Endothelial cell of umbilical vein (primary cell): Measurements from ENCODE around the gene DIAPH2. TPM values are rescaled to one million over a fixed set of nuclear protein-coding genes. Genes with fewer than 3 reads are reported as not detected.

ENCODE experiments used
- BruUV-seq: library from RNA; stranded (reverse); fragments of 400-500 nt; replicated peaks from 2 replicates; lab custom pipeline; 2021; lab: Mats Ljungman, UMichigan
- CTCF ChIA-PET: fragments of 300-600, 350-600 bp; sonication (Branson Sonifier 250); formaldehyde crosslinking; loops from one replicate; lab custom pipeline; 2021; ENCODE audit warnings: antibody characterized with exemption, inconsistent platforms; lab: Charles Lee
- POLR2A ChIA-PET: fragments of 300-600, 350-600 bp; sonication (Branson Sonifier 250); formaldehyde crosslinking; loops from one replicate; lab custom pipeline; 2021; ENCODE audit warnings: antibody characterized with exemption, inconsistent platforms; lab: Charles Lee
- DNase-seq: peaks from one replicate; pipeline ENCODE4 v3.0.0-alpha.2; 2011; ENCODE audit warnings: low read depth, low spot score
- FAIRE-seq: peaks from 2 replicates; lab custom pipeline; 2011; peaks lifted over from hg19 to GRCh38; lab: Jason Lieb, UNC
- H2AFZ ChIP-seq: 2 replicates; pipeline ENCODE4 v1.6.0; 2012; ENCODE audit warnings: low read depth, low read length, control low read depth, inconsistent platforms
- H3K27ac ChIP-seq: 2 replicates; pipeline ENCODE4 v1.5.1; 2011; ENCODE audit warnings: low read depth, mild to moderate bottlenecking, control low read depth, low read length, moderate library complexity; ENCODE audit not compliant: insufficient read depth
- H3K27me3 ChIP-seq, 2 experiments: 2 replicates each; pipeline versions ENCODE4 v1.6.0 to v1.6.1; 2011; ENCODE audit warnings: low read length in 2 of 2, mixed read lengths in 1 of 2; ENCODE audit not compliant: control insufficient read depth in 2 of 2, insufficient read depth in 2 of 2
- H3K36me3 ChIP-seq, 2 experiments: 2 replicates in 1 of 2; 3 replicates in 1 of 2; pipeline ENCODE4 v1.5.1; 2011; ENCODE audit warnings: low read length in 2 of 2, mild to moderate bottlenecking in 1 of 2, moderate library complexity in 1 of 2; ENCODE audit not compliant: control insufficient read depth in 2 of 2, insufficient read depth in 2 of 2; ENCODE audit errors: extremely low read depth in 1 of 2
- H3K4me1 ChIP-seq: 3 replicates; pipeline ENCODE4 v1.5.1; 2011; ENCODE audit warnings: mild to moderate bottlenecking, low read length; ENCODE audit not compliant: control insufficient read depth, insufficient read depth; ENCODE audit errors: extremely low read depth
- H3K4me2 ChIP-seq: 2 replicates; pipeline ENCODE4 v1.6.1; 2011; ENCODE audit warnings: low read length, control low read depth, mixed read lengths; ENCODE audit not compliant: insufficient read depth
- H3K4me3 ChIP-seq, 3 experiments: fragments of 200-600 bp in 1 of 3; sonication (generic), shearing (Covaris generic) in 1 of 3; replicated peaks in 1 of 3; 2 replicates each; pipeline ENCODE4 v1.5.1; 2011 to 2016; ENCODE audit warnings: control low read depth in 3 of 3, low read length in 3 of 3, mild to moderate bottlenecking in 2 of 3, inconsistent platforms in 1 of 3, low read depth in 1 of 3, moderate library complexity in 1 of 3; ENCODE audit not compliant: insufficient read depth in 1 of 3
- H3K79me2 ChIP-seq: 2 replicates; pipeline ENCODE4 v1.6.0; 2012; ENCODE audit warnings: low read length, inconsistent platforms; ENCODE audit not compliant: control insufficient read depth, insufficient read depth
- H3K9ac ChIP-seq: replicated peaks from 2 replicates; pipeline ENCODE3; 2011; ENCODE audit warnings: low read length, control low read depth; ENCODE audit not compliant: insufficient read depth; ENCODE audit errors: extremely low read depth
- H3K9me1 ChIP-seq: replicated peaks from 3 replicates; pipeline ENCODE4 v1.6.0; 2011; ENCODE audit warnings: mild to moderate bottlenecking, low read length; ENCODE audit not compliant: control insufficient read depth, insufficient read depth; ENCODE audit errors: extremely low read depth
- H3K9me3 ChIP-seq: replicated peaks from 2 replicates; pipeline ENCODE4 v1.5.1; 2012; ENCODE audit warnings: low read length, inconsistent platforms; ENCODE audit not compliant: control insufficient read depth, insufficient read depth
- H4K20me1 ChIP-seq: replicated peaks from 2 replicates; pipeline ENCODE3; 2011; ENCODE audit warnings: mild to moderate bottlenecking, low read length; ENCODE audit not compliant: control insufficient read depth, insufficient read depth; ENCODE audit errors: extremely low read depth
- EZH2 ChIP-seq: IDR thresholded peaks from 2 replicates; pipeline ENCODE4 v1.6.1; 2012; ENCODE audit warnings: borderline replicate concordance, low read depth, mild to moderate bottlenecking, moderate library complexity, low read length, inconsistent platforms; ENCODE audit not compliant: severe bottlenecking
- FOS ChIP-seq: IDR thresholded peaks from 2 replicates; pipeline ENCODE4 v1.6.1; 2011; ENCODE audit warnings: mild to moderate bottlenecking, low read length, moderate library complexity, borderline replicate concordance; ENCODE audit not compliant: insufficient read depth
- GATA2 ChIP-seq: IDR thresholded peaks from 2 replicates; pipeline ENCODE4 v1.7.0; 2011; ENCODE audit warnings: low read depth, mild to moderate bottlenecking, moderate library complexity, mixed read lengths, low read length; ENCODE audit not compliant: insufficient read length, insufficient read depth
- JUN ChIP-seq: IDR thresholded peaks from 2 replicates; pipeline ENCODE4 v1.6.1; 2011; ENCODE audit warnings: borderline replicate concordance, low read depth; ENCODE audit not compliant: insufficient read length, insufficient read depth
- MYC ChIP-seq: IDR thresholded peaks from one replicate; pipeline ENCODE4 v1.6.1; 2011; ENCODE audit warnings: mild to moderate bottlenecking, low read depth, low read length
- POLR2A ChIP-seq: IDR thresholded peaks from 2 replicates; pipeline ENCODE4 v1.6.1; 2012; ENCODE audit warnings: low read depth, mild to moderate bottlenecking, control low read depth, low read length
- POLR2AphosphoS5 ChIP-seq: IDR thresholded peaks from 2 replicates; pipeline ENCODE4 v1.6.1; 2012; ENCODE audit warnings: low read depth, mild to moderate bottlenecking, control low read depth, low read length, moderate library complexity; ENCODE audit not compliant: insufficient read depth
- dilution Hi-C: fragments of 300-500 bp; cut with MboI; formaldehyde crosslinking; loops from one replicate; pipeline ENCODE4 v1.15.0; 2019; ENCODE audit warnings: low sequenced_read_pairs; ENCODE audit not compliant: extremely low pct_ligation_motif_present
- intact Hi-C: fragments of 100-400 bp; cut with micrococcal nuclease; formaldehyde crosslinking; loops from one replicate; pipeline ENCODE4 v1.10.0; 2022
- polyA plus RNA-seq, 4 experiments: library from polyadenylated mRNA; depleted of rRNA in 3 of 4; stranded (reverse) in 3 of 4; unstranded in 1 of 4; fragments of >200 nt; gene quantifications; 2 replicates each; pipeline versions ENCODE4 v1.2.1 to v1.2.3, GENCODE V29; 2011 to 2012; ENCODE audit warnings: missing spikeins in 1 of 4
- total RNA-seq: library from RNA; stranded (reverse); gene quantifications from 2 replicates; pipeline ENCODE4 v1.2.3, GENCODE V29; 2021
- TF ChIP-seq, protein P1 (sequence below): IDR thresholded peaks from 2 replicates; pipeline ENCODE4 v1.6.1; 2011; ENCODE audit not compliant: insufficient read depth, insufficient read length
- TF ChIP-seq, protein P2 (sequence below), 2 donors: IDR thresholded peaks; 1 replicate in 1 of 2; 2 replicates in 1 of 2; pipeline ENCODE4 v1.5.1; 2011; ENCODE audit warnings: low read length in 2 of 2, mild to moderate bottlenecking in 2 of 2, moderate library complexity in 2 of 2, control low read depth in 1 of 2, inconsistent platforms in 1 of 2, low read depth in 1 of 2; ENCODE audit not compliant: insufficient read depth in 1 of 2; ENCODE audit errors: extremely low read depth in 1 of 2

DIAPH2 gene
- total and polyA plus RNA-seq, 2 donors (not counting 3 experiments of a cell fraction or from before 2014, with no cell fraction given): 3.0 to 30.0 TPM

DNA sequence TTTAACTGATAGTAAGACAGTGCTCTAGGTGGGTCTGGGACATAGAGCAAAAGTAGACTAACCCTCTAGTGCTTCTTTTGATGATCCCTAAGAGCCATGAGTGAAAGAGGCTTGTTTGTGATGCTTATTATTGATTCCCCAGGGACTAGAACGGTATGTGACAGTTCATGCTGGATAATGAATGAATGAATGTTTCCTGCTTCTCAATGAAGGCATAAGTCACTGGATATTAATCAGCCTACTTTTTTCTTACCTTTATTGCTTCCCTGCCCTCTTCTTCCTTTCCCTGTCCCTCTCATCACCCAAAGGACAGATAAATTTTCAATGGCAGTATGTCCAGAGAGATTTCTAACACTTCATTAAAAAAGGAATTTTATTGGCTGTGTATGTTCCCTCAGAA lies 685.3 kb downstream of the DIAPH2 start:
- ChIA-PET CTCF (no interaction called here), POLR2A (no interaction called here)
- Histone ChIP-seq H3K4me3 (no peak overlapping the region), H4K20me1 (no peaks in the 10 kb centered on the region), H3K27me3 (no peaks in the 10 kb centered on the region), H2AFZ (no peak overlapping the region), H3K36me3 (no peaks in the 10 kb centered on the region), H3K4me1 (no peaks in the 10 kb centered on the region), H3K79me2 (no peaks in the 10 kb centered on the region), H3K9me3 (no peaks in the 10 kb centered on the region), H3K9me1 (no peaks in the 10 kb centered on the region), H3K9ac (no peak overlapping the region), H3K4me2 (no peak overlapping the region), H3K27ac (no peak overlapping the region)
- TF ChIP-seq, protein P1, sequence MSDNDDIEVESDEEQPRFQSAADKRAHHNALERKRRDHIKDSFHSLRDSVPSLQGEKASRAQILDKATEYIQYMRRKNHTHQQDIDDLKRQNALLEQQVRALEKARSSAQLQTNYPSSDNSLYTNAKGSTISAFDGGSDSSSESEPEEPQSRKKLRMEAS: no peak
- TF ChIP-seq POLR2A (no peak), JUN (no peak), MYC (no peak), GATA2 (no peak), EZH2 (no peak), POLR2AphosphoS5 (no peak), FOS (no peak)
- TF ChIP-seq, protein P2, sequence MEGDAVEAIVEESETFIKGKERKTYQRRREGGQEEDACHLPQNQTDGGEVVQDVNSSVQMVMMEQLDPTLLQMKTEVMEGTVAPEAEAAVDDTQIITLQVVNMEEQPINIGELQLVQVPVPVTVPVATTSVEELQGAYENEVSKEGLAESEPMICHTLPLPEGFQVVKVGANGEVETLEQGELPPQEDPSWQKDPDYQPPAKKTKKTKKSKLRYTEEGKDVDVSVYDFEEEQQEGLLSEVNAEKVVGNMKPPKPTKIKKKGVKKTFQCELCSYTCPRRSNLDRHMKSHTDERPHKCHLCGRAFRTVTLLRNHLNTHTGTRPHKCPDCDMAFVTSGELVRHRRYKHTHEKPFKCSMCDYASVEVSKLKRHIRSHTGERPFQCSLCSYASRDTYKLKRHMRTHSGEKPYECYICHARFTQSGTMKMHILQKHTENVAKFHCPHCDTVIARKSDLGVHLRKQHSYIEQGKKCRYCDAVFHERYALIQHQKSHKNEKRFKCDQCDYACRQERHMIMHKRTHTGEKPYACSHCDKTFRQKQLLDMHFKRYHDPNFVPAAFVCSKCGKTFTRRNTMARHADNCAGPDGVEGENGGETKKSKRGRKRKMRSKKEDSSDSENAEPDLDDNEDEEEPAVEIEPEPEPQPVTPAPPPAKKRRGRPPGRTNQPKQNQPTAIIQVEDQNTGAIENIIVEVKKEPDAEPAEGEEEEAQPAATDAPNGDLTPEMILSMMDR (IDR thresholded peaks at IDR 0.05; ENCODE audit: extremely low read depth in 1 of 2, insufficient read depth in 1 of 2, low read depth in 1 of 2, low read length in 2 of 2): no peak
- BruUV-seq: no TSS peak
- FAIRE-seq: no peak
- intact Hi-C loops (no loop called here), dilution Hi-C loops (no loop called here)
- DNase-seq: no peak
